HepG2 (cell line): ENCODE measurements around the gene SOX12. TPM values are rescaled to one million over a fixed set of nuclear protein-coding genes. Genes with fewer than 3 reads are reported as not detected.
A peak's percentile ranks its signal among the peaks of the same experiment; 100 is the strongest.

ENCODE experiments used
- FOXC1 ChIP-seq: sonication (generic); formaldehyde crosslinking; IDR thresholded peaks from 2 replicates; pipeline ENCODE4 v1.8.0; 2022; ENCODE audit warnings: mild to moderate bottlenecking, missing genetic modification reagents, borderline replicate concordance
- KMT2A ChIP-seq: sonication (generic); formaldehyde crosslinking; IDR thresholded peaks from 2 replicates; pipeline ENCODE4 v1.4.0; 2020; ENCODE audit warnings: missing genetic modification reagents
- NFE2L2 ChIP-seq: fragments of 150-350 bp; IDR thresholded peaks from 2 replicates; pipeline ENCODE4 v1.6.1; 2014; ENCODE audit warnings: low read length
- NR1H2 ChIP-seq: sonication (generic); formaldehyde crosslinking; IDR thresholded peaks from 2 replicates; pipeline ENCODE4 v1.8.1; 2022; ENCODE audit warnings: low read depth, missing genetic modification reagents, borderline replicate concordance
- PAF1 ChIP-seq: IDR thresholded peaks from 2 replicates; pipeline ENCODE4 v1.6.1; 2016; ENCODE audit warnings: missing genetic modification reagents, missing compliant biosample characterization
- SOX6 ChIP-seq, 2 experiments: fragments of 450-650 bp in 1 of 2; sonication (generic) in 1 of 2; formaldehyde crosslinking in 1 of 2; IDR thresholded peaks; 2 replicates each; pipeline versions ENCODE4 v1.4.0 to v1.6.1; 2017 to 2020; ENCODE audit warnings: antibody characterized with exemption in 1 of 2, mild to moderate bottlenecking in 1 of 2, missing genetic modification reagents in 1 of 2
- SPEN ChIP-seq: sonication (generic); formaldehyde crosslinking; IDR thresholded peaks from 2 replicates; pipeline ENCODE4 v1.5.1; 2020; ENCODE audit warnings: low read depth, mild to moderate bottlenecking, missing genetic modification reagents
- TBL1XR1 ChIP-seq: fragments of 150-350 bp; IDR thresholded peaks from 2 replicates; pipeline ENCODE4 v1.6.1; 2014; ENCODE audit warnings: borderline replicate concordance, low read length; ENCODE audit not compliant: partially characterized antibody
- ZNF644 ChIP-seq: IDR thresholded peaks from 2 replicates; pipeline ENCODE4 v1.6.1; 2016; ENCODE audit warnings: low read depth
- polyA plus RNA-seq, 8 experiments: library from polyadenylated mRNA; depleted of rRNA in 3 of 8; stranded (reverse) in 7 of 8; unstranded in 1 of 8; fragments of >200 nt; fragmentation: Illumina TruSeq in 4 of 8; extraction: Trizol in 4 of 8; gene quantifications; 2 replicates each; pipeline versions ENCODE4 v1.2.1 to v1.2.3, GENCODE V29; 2011 to 2016; ENCODE audit warnings: low read depth in 4 of 8, missing spikeins in 1 of 8, mixed read lengths in 1 of 8; ENCODE audit not compliant: insufficient read depth in 1 of 8
- total RNA-seq, 5 experiments: library from RNA; depleted of rRNA; stranded (reverse); fragments of >200 nt; fragmentation: Illumina TruSeq; extraction: Trizol; gene quantifications; 2 replicates each; pipeline ENCODE4 v1.2.3, GENCODE V29; 2016; ENCODE audit warnings: low read depth in 1 of 5
- TF ChIP-seq, protein P1 (sequence below): sonication (generic); formaldehyde crosslinking; IDR thresholded peaks from one replicate; pipeline ENCODE4 v1.5.1; 2020; ENCODE audit warnings: mild to moderate bottlenecking, missing genetic modification reagents; ENCODE audit errors: not compliant biosample characterization
- TF ChIP-seq, protein P2 (sequence below), 2 experiments: fragments of 450-650 bp in 1 of 2; sonication (generic) in 1 of 2; formaldehyde crosslinking; IDR thresholded peaks; 2 replicates each; pipeline versions ENCODE4 v1.5.0 to v1.8.0; 2020 to 2022; ENCODE audit warnings: mild to moderate bottlenecking in 1 of 2, missing genetic modification reagents in 1 of 2
- TF ChIP-seq, protein P3 (sequence below): sonication (generic); formaldehyde crosslinking; IDR thresholded peaks from 2 replicates; pipeline ENCODE4 v1.5.1; 2020; ENCODE audit warnings: mild to moderate bottlenecking, missing genetic modification reagents, moderate library complexity
- TF ChIP-seq, protein P4 (sequence below): IDR thresholded peaks from 2 replicates; pipeline ENCODE4 v1.6.1; 2016; ENCODE audit warnings: low read depth

Gene SOX12
- total and polyA plus RNA-seq, 2 of the 13 experiments (the other 11 are each of a cell fraction or from before 2014, with no cell fraction given): 10.0 to 18.7 TPM

DNA sequence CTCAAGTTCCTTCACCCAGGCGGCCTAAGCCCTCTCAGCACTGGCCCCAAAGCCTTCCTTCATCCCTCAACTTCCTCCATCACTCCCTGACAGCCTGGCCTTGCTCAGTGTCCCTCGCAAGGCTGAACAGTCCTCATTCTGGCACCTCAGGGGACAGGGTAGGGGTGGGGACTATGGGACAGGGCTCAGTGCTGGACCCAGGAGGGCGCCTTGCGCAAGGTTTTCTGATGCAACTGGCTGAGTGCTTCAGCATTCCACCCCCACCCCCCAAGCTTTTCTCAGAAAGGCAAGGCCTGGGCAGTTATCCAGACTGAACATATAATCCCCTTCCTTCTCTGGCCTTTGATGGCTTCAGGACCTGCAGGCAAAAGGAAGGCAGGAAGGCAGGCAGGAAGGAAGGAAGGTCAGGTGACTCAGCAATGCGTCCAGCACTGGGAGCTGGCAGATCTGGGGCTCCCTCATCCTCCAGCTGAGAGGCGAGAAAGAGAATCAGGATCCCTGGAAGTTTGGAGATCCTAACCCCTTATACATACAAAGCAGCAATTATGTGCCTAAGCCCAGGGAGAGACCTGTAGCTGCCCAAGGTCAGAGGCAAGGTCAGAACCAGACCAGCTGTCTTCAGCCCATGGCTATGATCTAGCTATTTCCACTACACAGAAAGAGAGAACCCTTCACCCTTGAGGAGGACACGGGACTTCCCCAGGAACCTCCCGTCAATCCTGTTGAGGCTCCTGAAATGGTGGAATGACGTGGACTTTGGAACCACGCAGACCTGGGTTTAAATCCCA, 46.6 kb downstream of the SOX12 start (continued):
- TF ChIP-seq, protein P1, sequence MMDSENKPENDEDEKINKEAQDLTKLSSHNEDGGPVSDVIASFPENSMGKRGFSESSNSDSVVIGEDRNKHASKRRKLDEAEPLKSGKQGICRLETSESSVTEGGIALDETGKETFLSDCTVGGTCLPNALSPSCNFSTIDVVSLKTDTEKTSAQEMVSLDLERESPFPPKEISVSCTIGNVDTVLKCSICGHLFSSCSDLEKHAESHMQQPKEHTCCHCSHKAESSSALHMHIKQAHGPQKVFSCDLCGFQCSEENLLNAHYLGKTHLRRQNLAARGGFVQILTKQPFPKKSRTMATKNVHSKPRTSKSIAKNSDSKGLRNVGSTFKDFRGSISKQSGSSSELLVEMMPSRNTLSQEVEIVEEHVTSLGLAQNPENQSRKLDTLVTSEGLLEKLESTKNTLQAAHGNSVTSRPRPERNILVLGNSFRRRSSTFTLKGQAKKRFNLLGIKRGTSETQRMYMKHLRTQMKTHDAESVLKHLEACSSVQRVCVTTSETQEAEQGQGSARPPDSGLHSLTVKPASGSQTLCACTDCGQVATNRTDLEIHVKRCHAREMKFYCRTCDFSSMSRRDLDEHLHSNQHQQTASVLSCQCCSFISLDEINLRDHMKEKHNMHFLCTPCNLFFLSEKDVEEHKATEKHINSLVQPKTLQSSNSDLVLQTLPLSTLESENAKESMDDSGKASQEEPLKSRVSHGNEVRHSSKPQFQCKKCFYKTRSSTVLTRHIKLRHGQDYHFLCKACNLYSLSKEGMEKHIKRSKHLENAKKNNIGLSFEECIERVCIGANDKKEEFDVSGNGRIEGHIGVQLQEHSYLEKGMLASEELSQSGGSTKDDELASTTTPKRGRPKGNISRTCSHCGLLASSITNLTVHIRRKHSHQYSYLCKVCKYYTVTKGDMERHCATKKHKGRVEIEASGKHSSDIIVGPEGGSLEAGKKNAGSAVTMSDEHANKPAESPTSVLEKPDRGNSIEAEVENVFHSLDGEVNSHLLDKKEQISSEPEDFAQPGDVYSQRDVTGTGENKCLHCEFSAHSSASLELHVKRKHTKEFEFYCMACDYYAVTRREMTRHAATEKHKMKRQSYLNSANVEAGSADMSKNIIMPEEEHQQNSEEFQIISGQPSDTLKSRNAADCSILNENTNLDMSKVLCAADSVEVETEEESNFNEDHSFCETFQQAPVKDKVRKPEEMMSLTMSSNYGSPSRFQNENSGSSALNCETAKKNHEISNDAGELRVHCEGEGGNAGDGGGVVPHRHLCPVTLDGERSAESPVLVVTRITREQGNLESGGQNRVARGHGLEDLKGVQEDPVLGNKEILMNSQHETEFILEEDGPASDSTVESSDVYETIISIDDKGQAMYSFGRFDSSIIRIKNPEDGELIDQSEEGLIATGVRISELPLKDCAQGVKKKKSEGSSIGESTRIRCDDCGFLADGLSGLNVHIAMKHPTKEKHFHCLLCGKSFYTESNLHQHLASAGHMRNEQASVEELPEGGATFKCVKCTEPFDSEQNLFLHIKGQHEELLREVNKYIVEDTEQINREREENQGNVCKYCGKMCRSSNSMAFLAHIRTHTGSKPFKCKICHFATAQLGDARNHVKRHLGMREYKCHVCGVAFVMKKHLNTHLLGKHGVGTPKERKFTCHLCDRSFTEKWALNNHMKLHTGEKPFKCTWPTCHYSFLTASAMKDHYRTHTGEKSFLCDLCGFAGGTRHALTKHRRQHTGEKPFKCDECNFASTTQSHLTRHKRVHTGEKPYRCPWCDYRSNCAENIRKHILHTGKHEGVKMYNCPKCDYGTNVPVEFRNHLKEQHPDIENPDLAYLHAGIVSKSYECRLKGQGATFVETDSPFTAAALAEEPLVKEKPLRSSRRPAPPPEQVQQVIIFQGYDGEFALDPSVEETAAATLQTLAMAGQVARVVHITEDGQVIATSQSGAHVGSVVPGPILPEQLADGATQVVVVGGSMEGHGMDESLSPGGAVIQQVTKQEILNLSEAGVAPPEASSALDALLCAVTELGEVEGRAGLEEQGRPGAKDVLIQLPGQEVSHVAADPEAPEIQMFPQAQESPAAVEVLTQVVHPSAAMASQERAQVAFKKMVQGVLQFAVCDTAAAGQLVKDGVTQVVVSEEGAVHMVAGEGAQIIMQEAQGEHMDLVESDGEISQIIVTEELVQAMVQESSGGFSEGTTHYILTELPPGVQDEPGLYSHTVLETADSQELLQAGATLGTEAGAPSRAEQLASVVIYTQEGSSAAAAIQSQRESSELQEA (CRISPR knock-in tag): no peak
- TF ChIP-seq PAF1 (CRISPR knock-in tag) (no peak; the same call in 1 of the 2 replicates), ZNF644 (peak; percentile 98), SOX6 (IDR thresholded peaks at IDR 0.05) (no peak), SOX6 (CRISPR knock-in tag; IDR thresholded peaks at IDR 0.05) (peak; percentile 97), SPEN (peak; percentile 76; the same call in 1 of the 2 replicates), TBL1XR1 (no peak), NFE2L2 (peak; percentile 86; the same call in 1 of the 2 replicates), KMT2A (peak; percentile 63; the same call in 1 of the 2 replicates), NR1H2 (CRISPR knock-in tag) (peak; percentile 41; the same call in 1 of the 2 replicates), FOXC1 (CRISPR knock-in tag) (peak; percentile 97)
- TF ChIP-seq, protein P2, sequence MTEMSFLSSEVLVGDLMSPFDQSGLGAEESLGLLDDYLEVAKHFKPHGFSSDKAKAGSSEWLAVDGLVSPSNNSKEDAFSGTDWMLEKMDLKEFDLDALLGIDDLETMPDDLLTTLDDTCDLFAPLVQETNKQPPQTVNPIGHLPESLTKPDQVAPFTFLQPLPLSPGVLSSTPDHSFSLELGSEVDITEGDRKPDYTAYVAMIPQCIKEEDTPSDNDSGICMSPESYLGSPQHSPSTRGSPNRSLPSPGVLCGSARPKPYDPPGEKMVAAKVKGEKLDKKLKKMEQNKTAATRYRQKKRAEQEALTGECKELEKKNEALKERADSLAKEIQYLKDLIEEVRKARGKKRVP (CRISPR knock-in tag; IDR thresholded peaks at IDR 0.05): peak; percentile 99 to 100
- TF ChIP-seq, protein P3, sequence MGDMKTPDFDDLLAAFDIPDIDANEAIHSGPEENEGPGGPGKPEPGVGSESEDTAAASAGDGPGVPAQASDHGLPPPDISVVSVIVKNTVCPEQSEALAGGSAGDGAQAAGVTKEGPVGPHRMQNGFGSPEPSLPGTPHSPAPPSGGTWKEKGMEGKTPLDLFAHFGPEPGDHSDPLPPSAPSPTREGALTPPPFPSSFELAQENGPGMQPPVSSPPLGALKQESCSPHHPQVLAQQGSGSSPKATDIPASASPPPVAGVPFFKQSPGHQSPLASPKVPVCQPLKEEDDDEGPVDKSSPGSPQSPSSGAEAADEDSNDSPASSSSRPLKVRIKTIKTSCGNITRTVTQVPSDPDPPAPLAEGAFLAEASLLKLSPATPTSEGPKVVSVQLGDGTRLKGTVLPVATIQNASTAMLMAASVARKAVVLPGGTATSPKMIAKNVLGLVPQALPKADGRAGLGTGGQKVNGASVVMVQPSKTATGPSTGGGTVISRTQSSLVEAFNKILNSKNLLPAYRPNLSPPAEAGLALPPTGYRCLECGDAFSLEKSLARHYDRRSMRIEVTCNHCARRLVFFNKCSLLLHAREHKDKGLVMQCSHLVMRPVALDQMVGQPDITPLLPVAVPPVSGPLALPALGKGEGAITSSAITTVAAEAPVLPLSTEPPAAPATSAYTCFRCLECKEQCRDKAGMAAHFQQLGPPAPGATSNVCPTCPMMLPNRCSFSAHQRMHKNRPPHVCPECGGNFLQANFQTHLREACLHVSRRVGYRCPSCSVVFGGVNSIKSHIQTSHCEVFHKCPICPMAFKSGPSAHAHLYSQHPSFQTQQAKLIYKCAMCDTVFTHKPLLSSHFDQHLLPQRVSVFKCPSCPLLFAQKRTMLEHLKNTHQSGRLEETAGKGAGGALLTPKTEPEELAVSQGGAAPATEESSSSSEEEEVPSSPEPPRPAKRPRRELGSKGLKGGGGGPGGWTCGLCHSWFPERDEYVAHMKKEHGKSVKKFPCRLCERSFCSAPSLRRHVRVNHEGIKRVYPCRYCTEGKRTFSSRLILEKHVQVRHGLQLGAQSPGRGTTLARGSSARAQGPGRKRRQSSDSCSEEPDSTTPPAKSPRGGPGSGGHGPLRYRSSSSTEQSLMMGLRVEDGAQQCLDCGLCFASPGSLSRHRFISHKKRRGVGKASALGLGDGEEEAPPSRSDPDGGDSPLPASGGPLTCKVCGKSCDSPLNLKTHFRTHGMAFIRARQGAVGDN (CRISPR knock-in tag): peak; percentile 96
- TF ChIP-seq, protein P4, sequence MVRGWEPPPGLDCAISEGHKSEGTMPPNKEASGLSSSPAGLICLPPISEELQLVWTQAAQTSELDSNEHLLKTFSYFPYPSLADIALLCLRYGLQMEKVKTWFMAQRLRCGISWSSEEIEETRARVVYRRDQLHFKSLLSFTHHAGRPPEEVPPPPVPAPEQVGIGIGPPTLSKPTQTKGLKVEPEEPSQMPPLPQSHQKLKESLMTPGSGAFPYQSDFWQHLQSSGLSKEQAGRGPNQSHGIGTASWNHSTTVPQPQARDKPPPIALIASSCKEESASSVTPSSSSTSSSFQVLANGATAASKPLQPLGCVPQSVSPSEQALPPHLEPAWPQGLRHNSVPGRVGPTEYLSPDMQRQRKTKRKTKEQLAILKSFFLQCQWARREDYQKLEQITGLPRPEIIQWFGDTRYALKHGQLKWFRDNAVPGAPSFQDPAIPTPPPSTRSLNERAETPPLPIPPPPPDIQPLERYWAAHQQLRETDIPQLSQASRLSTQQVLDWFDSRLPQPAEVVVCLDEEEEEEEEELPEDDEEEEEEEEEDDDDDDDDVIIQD: peak; percentile 80
